HEK293 (cell line): Measurements from ENCODE around the gene ZFYVE28.

Experiments used
- CTCF ChIA-PET: fragments of 350-600 bp; formaldehyde crosslinking; extraction: SDS; loops from one replicate; lab custom pipeline; 2021; ENCODE audit warnings: antibody characterized with exemption; lab: Yijun Ruan, JAX
- POLR2A ChIA-PET: fragments of 300-600 bp; formaldehyde crosslinking; extraction: SDS; loops from one replicate; lab custom pipeline; 2020; ENCODE audit warnings: antibody characterized with exemption, inconsistent platforms; lab: Yijun Ruan, JAX
- H3K27ac ChIP-seq: fragments of 200-500 bp; sonication (Bioruptor generic); 2 replicates; pipeline ENCODE4 v1.5.1; 2014; ENCODE audit warnings: low read depth, low read length, control low read depth, inconsistent platforms; ENCODE audit errors: extremely low read depth
- H3K36me3 ChIP-seq, 2 experiments: fragments of 200-500 bp in 1 of 2; sonication (Bioruptor generic) in 1 of 2; 1 replicate in 1 of 2; 2 replicates in 1 of 2; pipeline ENCODE4 v1.5.1; 2014 to 2017; ENCODE audit warnings: inconsistent platforms in 2 of 2, low read length in 2 of 2; ENCODE audit not compliant: control insufficient read depth in 2 of 2, insufficient read depth in 1 of 2
- H3K4me1 ChIP-seq: fragments of 200-500 bp; sonication (Bioruptor generic); 2 replicates; pipeline ENCODE4 v1.5.1; 2014; ENCODE audit warnings: mild to moderate bottlenecking, low read length, inconsistent platforms; ENCODE audit not compliant: control insufficient read depth, insufficient read depth
- H3K4me3 ChIP-seq: 2 replicates; pipeline ENCODE4 v1.5.1; 2011; ENCODE audit warnings: low read depth, mild to moderate bottlenecking, control low read depth, low read length, moderate library complexity
- H3K9me3 ChIP-seq: fragments of 200-500 bp; sonication (Bioruptor generic); 2 replicates; pipeline ENCODE4 v1.5.1; 2014; ENCODE audit warnings: low read depth, low read length, inconsistent platforms; ENCODE audit not compliant: control insufficient read depth, insufficient read depth
- GFI1B ChIP-seq: fragments of 450-650 bp; formaldehyde crosslinking; IDR thresholded peaks from 2 replicates; pipeline ENCODE4 v1.5.1; 2016; ENCODE audit warnings: missing biosample characterization, missing genetic modification characterization
- GLI2 ChIP-seq: fragments of 450-650 bp; formaldehyde crosslinking; IDR thresholded peaks from 2 replicates; pipeline ENCODE4; 2017; ENCODE audit warnings: missing biosample characterization, missing genetic modification characterization, low read depth, borderline replicate concordance
- KLF1 ChIP-seq: fragments of 450-650 bp; formaldehyde crosslinking; IDR thresholded peaks from 2 replicates; pipeline ENCODE4 v1.5.1; 2016; ENCODE audit warnings: missing biosample characterization, missing genetic modification characterization
- PRDM1 ChIP-seq: fragments of 450-650 bp; formaldehyde crosslinking; IDR thresholded peaks from 2 replicates; pipeline ENCODE4; 2016; ENCODE audit warnings: missing biosample characterization, missing genetic modification characterization
- ZBTB20 ChIP-seq: fragments of 450-650 bp; formaldehyde crosslinking; IDR thresholded peaks from 2 replicates; pipeline ENCODE4 v1.5.1; 2016; ENCODE audit warnings: missing biosample characterization, missing genetic modification characterization
- ZBTB26 ChIP-seq: fragments of 450-650 bp; formaldehyde crosslinking; optimal IDR thresholded peaks from 2 replicates; pipeline ENCODE3; 2016; ENCODE audit warnings: missing biosample characterization, mild to moderate bottlenecking, missing genetic modification characterization
- ZBTB44 ChIP-seq: fragments of 450-650 bp; IDR thresholded peaks from 2 replicates; pipeline ENCODE4 v1.5.1; 2018; ENCODE audit warnings: missing biosample characterization, mild to moderate bottlenecking, missing genetic modification characterization
- ZFP69B ChIP-seq: fragments of 450-650 bp; formaldehyde crosslinking; IDR thresholded peaks from 2 replicates; pipeline ENCODE4 v1.5.1; 2016; ENCODE audit warnings: missing biosample characterization, missing genetic modification characterization
- ZIC2 ChIP-seq: fragments of 450-650 bp; formaldehyde crosslinking; IDR thresholded peaks from 2 replicates; pipeline ENCODE4 v1.5.1; 2016; ENCODE audit warnings: missing biosample characterization, missing genetic modification characterization
- ZNF16 ChIP-seq: fragments of 450-650 bp; formaldehyde crosslinking; IDR thresholded peaks from 2 replicates; pipeline ENCODE4 v1.5.1; 2016; ENCODE audit warnings: low read depth, missing biosample characterization, missing genetic modification characterization
- ZNF174 ChIP-seq: fragments of 450-650 bp; formaldehyde crosslinking; IDR thresholded peaks from 2 replicates; pipeline ENCODE4 v1.5.0; 2017; ENCODE audit warnings: missing biosample characterization, mild to moderate bottlenecking, missing genetic modification characterization
- ZNF184 ChIP-seq: fragments of 450-650 bp; IDR thresholded peaks from 2 replicates; pipeline ENCODE4 v1.5.1; 2018; ENCODE audit warnings: missing biosample characterization, mild to moderate bottlenecking, missing genetic modification characterization
- ZNF2 ChIP-seq: fragments of 450-650 bp; formaldehyde crosslinking; IDR thresholded peaks from 2 replicates; pipeline ENCODE4 v1.5.1; 2016; ENCODE audit warnings: missing biosample characterization, missing genetic modification characterization
- ZNF404 ChIP-seq: fragments of 450-650 bp; formaldehyde crosslinking; IDR thresholded peaks from 2 replicates; pipeline ENCODE4 v1.5.1; 2017; ENCODE audit warnings: missing biosample characterization, missing genetic modification characterization
- ZNF549 ChIP-seq: fragments of 450-650 bp; IDR thresholded peaks from 2 replicates; pipeline ENCODE4 v1.5.1; 2018; ENCODE audit warnings: missing biosample characterization, missing genetic modification characterization, mild to moderate bottlenecking, inconsistent platforms, moderate library complexity
- ZNF624 ChIP-seq: fragments of 450-650 bp; formaldehyde crosslinking; IDR thresholded peaks from 2 replicates; pipeline ENCODE4 v1.5.1; 2017; ENCODE audit warnings: missing biosample characterization, missing genetic modification characterization
- ZNF677 ChIP-seq: fragments of 450-650 bp; IDR thresholded peaks from 2 replicates; pipeline ENCODE4 v1.5.0; 2018; ENCODE audit warnings: missing biosample characterization, mild to moderate bottlenecking, missing genetic modification characterization, moderate library complexity
- ZNF791 ChIP-seq: fragments of 450-650 bp; formaldehyde crosslinking; IDR thresholded peaks from 2 replicates; pipeline ENCODE4 v1.5.1; 2016; ENCODE audit warnings: missing biosample characterization, missing genetic modification characterization
- TF ChIP-seq, protein P1 (sequence below): fragments of 450-650 bp; IDR thresholded peaks from 2 replicates; pipeline ENCODE4 v1.5.1; 2018; ENCODE audit warnings: missing biosample characterization, missing genetic modification characterization
- TF ChIP-seq, protein P2 (sequence below): fragments of 450-650 bp; formaldehyde crosslinking; IDR thresholded peaks from 2 replicates; pipeline ENCODE4 v1.5.1; 2016; ENCODE audit warnings: missing biosample characterization, missing genetic modification characterization, low read depth

Gene ZFYVE28

GRCh38 chr4:2252530-2253091 is 165.8 kb downstream of the ZFYVE28 start:
- Histone ChIP-seq H3K27ac (no peak overlapping the region), H3K4me1 (no peaks in the 10 kb centered on the region), H3K9me3 (no peaks in the 10 kb centered on the region), H3K36me3 (peaks cover 0 to 85% of the 10 kb centered on the region in 2 experiments; a peak in 1 of 3 replicates), H3K4me3 (no peak overlapping the region)
- ChIA-PET CTCF (no interaction called here), POLR2A (interaction anchor here (1.5 kb wide), 1 partner anchor 11 kb away, joined by 3 read pairs; the partner anchor contains the start of genes HAUS3 and POLN)
- TF ChIP-seq KLF1 (no peak), ZNF791 (tag by site-specific recombination) (no peak), ZIC2 (tag by site-specific recombination) (no peak), ZNF184 (tag by site-specific recombination) (no peak), ZNF677 (tag by site-specific recombination) (peak; percentile 62; the same call in 1 of the 2 replicates), ZNF624 (tag by site-specific recombination) (no peak), GLI2 (tag by site-specific recombination) (no peak)
- TF ChIP-seq, protein P1, sequence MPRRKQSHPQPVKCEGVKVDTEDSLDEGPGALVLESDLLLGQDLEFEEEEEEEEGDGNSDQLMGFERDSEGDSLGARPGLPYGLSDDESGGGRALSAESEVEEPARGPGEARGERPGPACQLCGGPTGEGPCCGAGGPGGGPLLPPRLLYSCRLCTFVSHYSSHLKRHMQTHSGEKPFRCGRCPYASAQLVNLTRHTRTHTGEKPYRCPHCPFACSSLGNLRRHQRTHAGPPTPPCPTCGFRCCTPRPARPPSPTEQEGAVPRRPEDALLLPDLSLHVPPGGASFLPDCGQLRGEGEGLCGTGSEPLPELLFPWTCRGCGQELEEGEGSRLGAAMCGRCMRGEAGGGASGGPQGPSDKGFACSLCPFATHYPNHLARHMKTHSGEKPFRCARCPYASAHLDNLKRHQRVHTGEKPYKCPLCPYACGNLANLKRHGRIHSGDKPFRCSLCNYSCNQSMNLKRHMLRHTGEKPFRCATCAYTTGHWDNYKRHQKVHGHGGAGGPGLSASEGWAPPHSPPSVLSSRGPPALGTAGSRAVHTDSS: no peak

GRCh38 chr4:2251795-2252529 is 166.5 kb downstream of the ZFYVE28 start:
- CTCF ChIA-PET: no interaction called here
- Histone ChIP-seq H3K36me3 (peaks cover 0 to 78% of the 10 kb centered on the region in 2 experiments; a peak in 1 of 3 replicates), H3K4me1 (no peaks in the 10 kb centered on the region), H3K27ac (no peak overlapping the region), H3K9me3 (no peaks in the 10 kb centered on the region), H3K4me3 (no peak overlapping the region)
- POLR2A ChIA-PET: interaction anchor here (1.5 kb wide), 1 partner anchor 10 kb away, joined by 3 read pairs; the partner anchor contains the start of genes HAUS3 and POLN
- TF ChIP-seq, protein P2, sequence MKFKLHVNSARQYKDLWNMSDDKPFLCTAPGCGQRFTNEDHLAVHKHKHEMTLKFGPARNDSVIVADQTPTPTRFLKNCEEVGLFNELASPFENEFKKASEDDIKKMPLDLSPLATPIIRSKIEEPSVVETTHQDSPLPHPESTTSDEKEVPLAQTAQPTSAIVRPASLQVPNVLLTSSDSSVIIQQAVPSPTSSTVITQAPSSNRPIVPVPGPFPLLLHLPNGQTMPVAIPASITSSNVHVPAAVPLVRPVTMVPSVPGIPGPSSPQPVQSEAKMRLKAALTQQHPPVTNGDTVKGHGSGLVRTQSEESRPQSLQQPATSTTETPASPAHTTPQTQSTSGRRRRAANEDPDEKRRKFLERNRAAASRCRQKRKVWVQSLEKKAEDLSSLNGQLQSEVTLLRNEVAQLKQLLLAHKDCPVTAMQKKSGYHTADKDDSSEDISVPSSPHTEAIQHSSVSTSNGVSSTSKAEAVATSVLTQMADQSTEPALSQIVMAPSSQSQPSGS (tag by site-specific recombination): no peak
- no peak for TF ChIP-seq GFI1B
- no peak for TF ChIP-seq ZBTB20 (tag by site-specific recombination)
- no peak for TF ChIP-seq PRDM1 (tag by site-specific recombination)
- no peak for TF ChIP-seq ZBTB26
- no peak for TF ChIP-seq ZNF2 (tag by site-specific recombination)
- TF ChIP-seq ZNF16 (tag by site-specific recombination): no peak
- TF ChIP-seq ZNF174 (tag by site-specific recombination): no peak
- no peak for TF ChIP-seq ZNF549 (tag by site-specific recombination)
- no peak for TF ChIP-seq ZBTB44
- TF ChIP-seq ZFP69B (tag by site-specific recombination): no peak
- no peak for TF ChIP-seq ZNF404 (tag by site-specific recombination)
